HepG2 (cell line): ENCODE results near the gene WNT7A. TPM values are rescaled to one million over a fixed set of nuclear protein-coding genes. Genes with fewer than 3 reads are reported as not detected.

Experiments
- ATAC-seq: fragments of 200-7000 bp; cut with Tn5 transposase; 3 replicates; pipeline ENCODE4 v1.9.1; 2020; ENCODE audit warnings: mild to moderate bottlenecking, moderate library complexity
- BruUV-seq: library from RNA; stranded (reverse); fragments of 400-500 nt; replicated peaks from 2 replicates; lab custom pipeline; 2021; lab: Mats Ljungman, UMichigan
- CTCF ChIA-PET: fragments of 300-600 bp; formaldehyde crosslinking; extraction: SDS; loops from one replicate; lab custom pipeline; 2021; ENCODE audit warnings: low total read pairs, inconsistent platforms, low intra/inter-chr PET ratio; lab: Yijun Ruan, JAX
- POLR2A ChIA-PET: fragments of 350-600 bp; sonication (Branson Sonifier 250); formaldehyde crosslinking; loops from one replicate; lab custom pipeline; 2020; ENCODE audit warnings: antibody characterized with exemption, inconsistent platforms; lab: Yijun Ruan, JAX
- DNase-seq: peaks from one replicate; pipeline ENCODE4 v3.0.0-alpha.2; 2015; ENCODE audit warnings: low spot score
- FAIRE-seq: peaks from 3 replicates; lab custom pipeline; 2011; peaks lifted over from hg19 to GRCh38; lab: Jason Lieb, UNC
- H2AFZ ChIP-seq: one replicate; pipeline ENCODE4 v1.6.1; 2011; ENCODE audit warnings: low read length, inconsistent platforms
- H3K27ac ChIP-seq: fragments of 300-600 bp; 3 replicates; pipeline ENCODE4 v1.8.0; 2011; ENCODE audit warnings: mixed run types, mild to moderate bottlenecking, mixed read lengths, low read length, inconsistent platforms; ENCODE audit not compliant: insufficient read depth; ENCODE audit errors: extremely low read length
- H3K27me3 ChIP-seq, 2 experiments: fragments of 200-600 bp in 1 of 2; 2 replicates in 1 of 2; 3 replicates in 1 of 2; pipeline versions ENCODE4 v1.6.0 to v1.8.0; 2011; ENCODE audit warnings: low read length in 2 of 2, mild to moderate bottlenecking in 2 of 2, moderate library complexity in 2 of 2, inconsistent platforms in 1 of 2; ENCODE audit not compliant: insufficient read depth in 2 of 2, control insufficient read depth in 1 of 2
- H3K36me3 ChIP-seq, 2 experiments: fragments of 200-600 bp in 1 of 2; replicated peaks in 1 of 2; 2 replicates in 1 of 2; 3 replicates in 1 of 2; pipeline versions ENCODE4 v1.5.1 to v1.8.0; 2011; ENCODE audit warnings: low read length in 2 of 2, inconsistent platforms in 1 of 2; ENCODE audit not compliant: insufficient read depth in 2 of 2, control insufficient read depth in 1 of 2
- H3K4me1 ChIP-seq: 2 replicates; pipeline ENCODE4 v1.5.1; 2012; ENCODE audit warnings: low read length, inconsistent platforms; ENCODE audit not compliant: insufficient read depth
- H3K4me2 ChIP-seq: 2 replicates; pipeline ENCODE4 v1.6.0; 2011; ENCODE audit warnings: low read depth, low read length, inconsistent platforms
- H3K4me3 ChIP-seq, 3 experiments: fragments of 200-600 bp in 1 of 3; sonication (generic), shearing (Covaris generic) in 1 of 3; replicated peaks in 1 of 3; 2 replicates each; pipeline ENCODE4 v1.5.1; 2011 to 2016; ENCODE audit warnings: low read length in 3 of 3, inconsistent platforms in 2 of 3, low read depth in 2 of 3, mild to moderate bottlenecking in 2 of 3, control low read depth in 1 of 3, mixed read lengths in 1 of 3; ENCODE audit not compliant: insufficient read depth in 1 of 3
- H3K79me2 ChIP-seq: one replicate; pipeline ENCODE4 v1.6.1; 2011; ENCODE audit warnings: low read length, inconsistent platforms; ENCODE audit not compliant: insufficient read depth
- H3K9ac ChIP-seq: 2 replicates; pipeline ENCODE4 v1.6.0; 2011; ENCODE audit warnings: mild to moderate bottlenecking, low read depth, low read length, inconsistent platforms; ENCODE audit not compliant: insufficient read depth
- H3K9me3 ChIP-seq: 2 replicates; pipeline ENCODE4 v1.5.1; 2012; ENCODE audit warnings: mild to moderate bottlenecking, low read length
- H4K20me1 ChIP-seq: 2 replicates; pipeline ENCODE4 v1.6.0; 2011; ENCODE audit warnings: inconsistent platforms, mild to moderate bottlenecking, low read length, moderate library complexity; ENCODE audit not compliant: insufficient read depth
- EP300 ChIP-seq, 3 experiments: sonication (generic) in 1 of 3; formaldehyde crosslinking in 1 of 3; IDR thresholded peaks; 2 replicates each; pipeline versions ENCODE4 v1.5.1 to v1.6.1; 2011 to 2020; ENCODE audit warnings: low read depth in 2 of 3, low read length in 2 of 3, borderline replicate concordance in 1 of 3, improper control_type of control experiment in 1 of 3, mild to moderate bottlenecking in 1 of 3, missing genetic modification reagents in 1 of 3, moderate library complexity in 1 of 3
- NPAS2 ChIP-seq: sonication (generic); formaldehyde crosslinking; IDR thresholded peaks from 2 replicates; pipeline ENCODE4 v1.8.0; 2022; ENCODE audit warnings: mild to moderate bottlenecking, missing genetic modification reagents, borderline replicate concordance
- PCBP2 ChIP-seq: fragments of 200-400 bp; formaldehyde crosslinking; optimal IDR thresholded peaks from 2 replicates; pipeline ENCODE3; 2018; ENCODE audit warnings: low read length, low read depth; ENCODE audit not compliant: poor library complexity, severe bottlenecking
- PPARG ChIP-seq: conservative IDR thresholded peaks from 2 replicates; pipeline ENCODE4 v1.6.1; 2016; ENCODE audit warnings: missing biosample characterization, missing genetic modification reagents
- ZFP82 ChIP-seq: sonication (generic); formaldehyde crosslinking; IDR thresholded peaks from 2 replicates; pipeline ENCODE4 v1.5.1; 2020; ENCODE audit warnings: mild to moderate bottlenecking, missing genetic modification reagents, borderline replicate concordance
- ZFYVE20 ChIP-seq: sonication (generic); formaldehyde crosslinking; IDR thresholded peaks from 2 replicates; pipeline ENCODE4 v1.8.0; 2023; ENCODE audit warnings: low read depth, mild to moderate bottlenecking, moderate library complexity, missing genetic modification reagents, borderline replicate concordance
- ZNF256 ChIP-seq: sonication (generic); formaldehyde crosslinking; conservative IDR thresholded peaks from 2 replicates; pipeline ENCODE4 v1.4.0; 2020; ENCODE audit warnings: missing genetic modification reagents
- ZNF343 ChIP-seq: sonication (generic); formaldehyde crosslinking; IDR thresholded peaks from 2 replicates; pipeline ENCODE4 v1.4.0; 2020; ENCODE audit warnings: mild to moderate bottlenecking, missing genetic modification reagents
- ZNF382 ChIP-seq: sonication (generic); formaldehyde crosslinking; IDR thresholded peaks from 2 replicates; pipeline ENCODE4 v1.5.0; 2020; ENCODE audit warnings: missing genetic modification reagents, mild to moderate bottlenecking, borderline replicate concordance
- ZNF431 ChIP-seq: sonication (generic); formaldehyde crosslinking; IDR thresholded peaks from 2 replicates; pipeline ENCODE4 v1.9.0; 2022; ENCODE audit warnings: missing genetic modification reagents, low read depth, mild to moderate bottlenecking, borderline replicate concordance
- WGBS: methylation state at CpG from one replicate; pipeline ENCODE4 v1.1.6; 2017; ENCODE audit warnings: low lambda C conversion rate; 5-methylcytosine and 5-hydroxymethylcytosine counted together
- in situ Hi-C: cut with HindIII; loops from 2 replicates; pipeline ENCODE4 v1.10.0; 2017; ENCODE audit warnings: low pct_unique_long_range_greater_than_20kb; ENCODE audit not compliant: extremely low pct_ligation_motif_present
- intact Hi-C: fragments of 100-400 bp; cut with micrococcal nuclease; formaldehyde crosslinking; loops from one replicate; pipeline ENCODE4 v1.10.0; 2022; ENCODE audit not compliant: unreplicated experiment
- polyA plus RNA-seq, 8 experiments: library from polyadenylated mRNA; depleted of rRNA in 3 of 8; stranded (reverse) in 7 of 8; unstranded in 1 of 8; fragments of >200 nt; fragmentation: Illumina TruSeq in 4 of 8; extraction: Trizol in 4 of 8; gene quantifications; 2 replicates each; pipeline versions ENCODE4 v1.2.1 to v1.2.3, GENCODE V29; 2011 to 2016; ENCODE audit warnings: low read depth in 4 of 8, missing spikeins in 1 of 8, mixed read lengths in 1 of 8; ENCODE audit not compliant: insufficient read depth in 1 of 8
- total RNA-seq, 5 experiments: library from RNA; depleted of rRNA; stranded (reverse); fragments of >200 nt; fragmentation: Illumina TruSeq; extraction: Trizol; gene quantifications; 2 replicates each; pipeline ENCODE4 v1.2.3, GENCODE V29; 2016; ENCODE audit warnings: low read depth in 1 of 5
- TF ChIP-seq, protein P1 (sequence below): fragments of 450-650 bp; IDR thresholded peaks from 2 replicates; pipeline ENCODE4 v1.6.1; 2016
- TF ChIP-seq, protein P2 (sequence below): conservative IDR thresholded peaks from 2 replicates; pipeline ENCODE4 v1.6.1; 2018; ENCODE audit warnings: missing genetic modification reagents

Gene WNT7A
- total and polyA plus RNA-seq, 2 of the 13 experiments (the other 11 are each of a cell fraction or from before 2014, with no cell fraction given): not detected

GRCh38 chr3:13821126-13821525 is 58.7 kb downstream of the WNT7A start (continued):
- no peak for TF ChIP-seq ZFP82 (CRISPR knock-in tag)
- no peak for TF ChIP-seq NPAS2 (CRISPR knock-in tag)
- TF ChIP-seq PCBP2: no peak
- TF ChIP-seq EP300 (IDR thresholded peaks at IDR 0.05; ENCODE audit: low read depth in 2 of 2, low read length in 2 of 2): no peak
- TF ChIP-seq EP300 (CRISPR knock-in tag; IDR thresholded peaks at IDR 0.05; ENCODE audit: borderline replicate concordance): no peak
- no peak for TF ChIP-seq ZNF256
- no peak for TF ChIP-seq ZNF343 (CRISPR knock-in tag)

DNA sequence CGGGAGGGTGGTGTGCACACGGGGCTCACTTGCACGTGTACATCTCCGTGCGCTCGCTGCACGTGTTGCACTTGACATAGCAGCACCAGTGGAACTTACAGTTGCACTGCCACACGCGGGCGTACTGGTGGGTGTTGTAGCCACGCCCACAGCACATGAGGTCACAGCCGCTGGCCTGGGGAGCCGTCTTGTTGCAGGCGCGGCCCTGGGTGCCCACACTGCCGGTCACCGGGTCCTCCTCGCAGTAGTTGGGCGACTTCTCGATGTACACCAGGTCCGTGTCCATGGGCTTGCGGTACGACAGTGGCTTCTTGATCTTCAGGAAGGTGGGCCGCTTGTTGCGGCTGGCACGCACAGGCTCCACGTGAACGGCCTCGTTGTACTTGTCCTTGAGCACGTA is 61.0 kb downstream of the WNT7A start:
- in situ Hi-C loops: no loop called here
- no peak for FAIRE-seq

More for the DNA sequence above, 61.0 kb downstream of the WNT7A start:
- H3K4me2 ChIP-seq: no peak overlapping the region
- no peak overlapping the region for H3K27ac ChIP-seq
- DNase-seq (no peak), ATAC-seq (no peak)
- no peaks in the 10 kb centered on the region for H4K20me1 ChIP-seq
- no TSS peak for BruUV-seq
- H2AFZ ChIP-seq: no peak overlapping the region
- TF ChIP-seq, protein P1, sequence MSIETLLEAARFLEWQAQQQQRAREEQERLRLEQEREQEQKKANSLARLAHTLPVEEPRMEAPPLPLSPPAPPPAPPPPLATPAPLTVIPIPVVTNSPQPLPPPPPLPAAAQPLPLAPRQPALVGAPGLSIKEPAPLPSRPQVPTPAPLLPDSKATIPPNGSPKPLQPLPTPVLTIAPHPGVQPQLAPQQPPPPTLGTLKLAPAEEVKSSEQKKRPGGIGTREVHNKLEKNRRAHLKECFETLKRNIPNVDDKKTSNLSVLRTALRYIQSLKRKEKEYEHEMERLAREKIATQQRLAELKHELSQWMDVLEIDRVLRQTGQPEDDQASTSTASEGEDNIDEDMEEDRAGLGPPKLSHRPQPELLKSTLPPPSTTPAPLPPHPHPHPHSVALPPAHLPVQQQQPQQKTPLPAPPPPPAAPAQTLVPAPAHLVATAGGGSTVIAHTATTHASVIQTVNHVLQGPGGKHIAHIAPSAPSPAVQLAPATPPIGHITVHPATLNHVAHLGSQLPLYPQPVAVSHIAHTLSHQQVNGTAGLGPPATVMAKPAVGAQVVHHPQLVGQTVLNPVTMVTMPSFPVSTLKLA: peak; percentile 54
- no peak for TF ChIP-seq ZNF382 (CRISPR knock-in tag)
- no peak for TF ChIP-seq ZNF431 (CRISPR knock-in tag)
- TF ChIP-seq ZFYVE20 (CRISPR knock-in tag): no peak
- no peak for TF ChIP-seq PPARG (CRISPR knock-in tag)
- TF ChIP-seq, protein P2, sequence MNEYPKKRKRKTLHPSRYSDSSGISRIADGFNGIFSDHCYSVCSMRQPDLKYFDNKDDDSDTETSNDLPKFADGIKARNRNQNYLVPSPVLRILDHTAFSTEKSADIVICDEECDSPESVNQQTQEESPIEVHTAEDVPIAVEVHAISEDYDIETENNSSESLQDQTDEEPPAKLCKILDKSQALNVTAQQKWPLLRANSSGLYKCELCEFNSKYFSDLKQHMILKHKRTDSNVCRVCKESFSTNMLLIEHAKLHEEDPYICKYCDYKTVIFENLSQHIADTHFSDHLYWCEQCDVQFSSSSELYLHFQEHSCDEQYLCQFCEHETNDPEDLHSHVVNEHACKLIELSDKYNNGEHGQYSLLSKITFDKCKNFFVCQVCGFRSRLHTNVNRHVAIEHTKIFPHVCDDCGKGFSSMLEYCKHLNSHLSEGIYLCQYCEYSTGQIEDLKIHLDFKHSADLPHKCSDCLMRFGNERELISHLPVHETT (CRISPR knock-in tag): no peak
- no CpG with 5 or more reads among the region's 30 CpGs for WGBS
- H3K27me3 ChIP-seq: peaks cover 1 to 3% of the 10 kb centered on the region in 2 experiments; a peak in 2 of 5 replicates
- no peaks in the 10 kb centered on the region for H3K9me3 ChIP-seq
- no peak overlapping the region for H3K9ac ChIP-seq
- no peaks in the 10 kb centered on the region for H3K79me2 ChIP-seq
- intact Hi-C loops: no loop called here
- ChIA-PET CTCF (no interaction called here), POLR2A (no interaction called here)
- H3K4me3 ChIP-seq: no peak overlapping the region
- H3K4me1 ChIP-seq: no peaks in the 10 kb centered on the region
- no peaks in the 10 kb centered on the region for H3K36me3 ChIP-seq
